ENCODE data around the gene SLC27A5.
A peak's percentile ranks its signal among the peaks of the same experiment; 100 is the strongest.

The SLC27A5 gene

GRCh38 chr19:58511353-58512208 lies at the start of gene SLC27A5:
SLC27A5 (minus strand) TSS chr19:58511992; CDS start chr19:58511955, 37 bp downstream.
- no peak for DNase-seq (ENCODE audit: low read depth, low spot score)

- no peak for DNase-seq (ENCODE audit: low read depth, low spot score)
Observed at GRCh38 chr19:58560921-58561320, 49.1 kb upstream of the SLC27A5 start.

GRCh38 chr19:58560007-58560887 lies 48.5 kb upstream of the SLC27A5 start:
- no peak for DNase-seq (ENCODE audit: low read depth, low spot score)

- DNase-seq (ENCODE audit: low read depth, low spot score): peak; percentile 94
Observed at GRCh38 chr19:58559275-58560006, 47.6 kb upstream of the SLC27A5 start.

GRCh38 chr19:58558623-58559274 lies 47.0 kb upstream of the SLC27A5 start:
- DNase-seq (ENCODE audit: low read depth, low spot score): peak; percentile 100

GRCh38 chr19:58558066-58558622 lies 46.4 kb upstream of the SLC27A5 start, which contains the start of gene UBE2M:
UBE2M (minus strand) TSS chr19:58558611; CDS start chr19:58558381, 230 bp downstream.
- DNase-seq (ENCODE audit: low read depth, low spot score): no peak

GRCh38 chr19:58557221-58558065 lies 45.7 kb upstream of the SLC27A5 start:
- DNase-seq (ENCODE audit: low read depth, low spot score): no peak

- DNase-seq (ENCODE audit: low read depth, low spot score): no peak
Observed at GRCh38 chr19:58556622-58557220, 44.9 kb upstream of the SLC27A5 start.

- DNase-seq (ENCODE audit: low read depth, low spot score): no peak
Observed at GRCh38 chr19:58555920-58556621, 44.3 kb upstream of the SLC27A5 start.

GRCh38 chr19:58555369-58555885 lies 43.6 kb upstream of the SLC27A5 start:
- DNase-seq (ENCODE audit: low read depth, low spot score): no peak

- DNase-seq (ENCODE audit: low read depth, low spot score): peak; percentile 98
Observed at GRCh38 chr19:58554494-58555368, 42.9 kb upstream of the SLC27A5 start, which contains the start of gene CHMP2A. CHMP2A (minus strand) TSS chr19:58555105; CDS start chr19:58554212, 893 bp downstream.

GRCh38 chr19:58553799-58554493 lies 42.2 kb upstream of the SLC27A5 start:
- no peak for DNase-seq (ENCODE audit: low read depth, low spot score)

- DNase-seq (ENCODE audit: low read depth, low spot score): no peak
Observed at GRCh38 chr19:58552655-58553054, 40.9 kb upstream of the SLC27A5 start.

- DNase-seq (ENCODE audit: low read depth, low spot score): no peak
Observed at GRCh38 chr19:58551577-58552471, 40.0 kb upstream of the SLC27A5 start.

- no peak for DNase-seq (ENCODE audit: low read depth, low spot score)
Observed at GRCh38 chr19:58551123-58551497, 39.3 kb upstream of the SLC27A5 start.

Data from astrocyte of the hippocampus (primary cell).